Measurements from ENCODE around the gene CCDC92.
"Not testable (repeated sequence)": the region's sequence is repeated elsewhere in the genome, so short reads cannot be mapped to it uniquely, and the experiment has no call there.

CCDC92 gene

GRCh38 chr12:123935956-123936355, 36.7 kb downstream of the CCDC92 start:
- DNase-seq = no peak

- DNase-seq = peak; percentile 37 to 43
Measured at GRCh38 chr12:123934829-123935228, 37.8 kb downstream of the CCDC92 start.

- no peak for DNase-seq
Measured at GRCh38 chr12:123934016-123934620, 38.5 kb downstream of the CCDC92 start.

GRCh38 chr12:123933214-123933613, 39.4 kb downstream of the CCDC92 start:
- no peak for DNase-seq

- no peak for DNase-seq
Measured at GRCh38 chr12:123931686-123932321, 40.8 kb downstream of the CCDC92 start.

- no peak for DNase-seq
Measured at GRCh38 chr12:123929946-123930583, 42.6 kb downstream of the CCDC92 start.

- no peak for DNase-seq
Measured at GRCh38 chr12:123928897-123929296, 43.7 kb downstream of the CCDC92 start.

GRCh38 chr12:123928274-123928865, 44.3 kb downstream of the CCDC92 start:
- peak; percentile 16 to 32 for DNase-seq

GRCh38 chr12:123924539-123924938, 48.1 kb downstream of the CCDC92 start:
- no peak for DNase-seq

- no peak for DNase-seq
Measured at GRCh38 chr12:123923927-123924326, 48.7 kb downstream of the CCDC92 start.

GRCh38 chr12:123923038-123923437, 49.6 kb downstream of the CCDC92 start:
- DNase-seq = no peak

GRCh38 chr12:123919980-123920360, 52.7 kb downstream of the CCDC92 start:
- no peak for DNase-seq

- no peak for DNase-seq
Measured at GRCh38 chr12:123917337-123917850, 55.2 kb downstream of the CCDC92 start.

GRCh38 chr12:123916729-123917128, 55.9 kb downstream of the CCDC92 start:
- DNase-seq = no peak

- DNase-seq = no peak
Measured at GRCh38 chr12:123914726-123915333, 57.8 kb downstream of the CCDC92 start.

GRCh38 chr12:123912415-123913380, 59.9 kb downstream of the CCDC92 start:
- peak in 1 of 2 experiments; percentile 22 for DNase-seq

- DNase-seq = not testable (repeated sequence)
Measured at GRCh38 chr12:123911672-123912409, 60.8 kb downstream of the CCDC92 start.

- no peak for DNase-seq
Measured at GRCh38 chr12:123910761-123911193, 61.9 kb downstream of the CCDC92 start.

GRCh38 chr12:123910057-123910456, 62.6 kb downstream of the CCDC92 start:
- DNase-seq = no peak

GRCh38 chr12:123908884-123909725, 63.5 kb downstream of the CCDC92 start:
- no peak for DNase-seq
